NOMO-1 (cell line): ENCODE measurements around the gene EFNA1.
"Not testable (repeated sequence)": the region's sequence is repeated elsewhere in the genome, so short reads cannot be mapped to it uniquely, and the experiment has no call there.

Experiments
- DNase-seq, 2 experiments: peaks; one replicate each; lab custom pipeline; 2025; ENCODE audit not compliant: unreplicated experiment in 2 of 2; lab: John Stamatoyannopoulos, UW

Gene EFNA1

GRCh38 chr1:155141749-155142148, 14.1 kb downstream of the EFNA1 start:
- DNase-seq, result no peak

DNA sequence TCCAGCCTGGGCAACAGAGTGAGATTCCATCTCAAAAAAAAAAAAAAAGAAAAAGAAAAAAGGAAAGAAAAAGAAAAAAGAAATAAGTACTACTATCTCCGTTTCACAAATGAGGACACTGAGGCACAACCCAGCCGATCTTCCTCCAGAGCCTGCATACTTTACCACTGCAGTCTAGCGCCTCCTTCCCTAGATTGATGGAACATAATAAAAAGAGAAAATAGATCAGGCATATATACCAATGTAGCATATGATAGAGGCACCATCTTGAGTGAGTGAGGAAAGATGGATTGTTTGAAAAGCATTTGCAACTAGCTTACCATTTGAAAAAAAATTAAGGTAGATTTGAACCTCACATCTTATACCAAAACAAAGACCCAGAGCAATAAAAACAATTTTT, 17.8 kb downstream of the EFNA1 start:
- DNase-seq, result no peak

GRCh38 chr1:155155996-155156643, 28.4 kb downstream of the EFNA1 start:
- not testable (repeated sequence) for DNase-seq

DNA sequence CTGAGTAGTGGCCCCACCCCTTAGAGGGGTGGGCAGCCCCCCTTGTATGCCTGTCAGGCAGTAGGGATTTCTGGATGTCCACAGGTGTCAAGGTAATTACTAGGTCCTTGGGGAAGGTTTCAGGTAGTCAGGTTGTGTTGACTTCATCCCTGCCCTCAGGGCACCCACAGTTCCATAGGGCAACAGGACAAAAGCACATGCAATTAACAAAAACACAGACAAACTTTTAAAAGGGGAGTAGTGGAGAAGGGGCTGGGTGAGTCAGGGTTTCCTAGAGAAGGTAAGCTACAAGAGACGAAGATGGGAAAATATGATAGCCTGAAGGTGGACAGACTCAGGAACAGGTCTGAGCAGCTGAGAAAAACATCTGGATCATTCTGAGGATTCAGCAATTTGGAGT, 31.3 kb downstream of the EFNA1 start:
- DNase-seq, result no peak

- DNase-seq, result no peak
Measured at GRCh38 chr1:155160128-155160527, 32.5 kb downstream of the EFNA1 start.

- not testable (repeated sequence) for DNase-seq
Measured at GRCh38 chr1:155162631-155163030, 35.0 kb downstream of the EFNA1 start.

DNA sequence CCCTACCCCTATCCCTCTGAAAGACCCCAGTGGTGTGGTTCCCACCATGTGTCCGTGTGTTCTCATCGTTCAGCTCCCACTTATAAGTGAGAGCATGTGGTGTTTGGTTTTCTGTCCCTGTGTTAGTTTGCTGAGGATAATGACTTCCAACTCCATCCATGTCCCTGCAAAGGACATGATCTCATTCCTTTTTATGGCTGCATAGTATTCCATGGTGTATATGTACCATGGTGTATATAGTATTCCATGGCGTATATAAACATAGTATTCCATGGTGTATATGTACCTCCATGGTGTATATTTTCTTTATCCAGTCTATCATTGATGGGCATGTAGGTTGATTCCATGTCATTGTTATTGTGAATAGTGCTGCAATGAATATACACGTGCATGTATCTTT, 36.1 kb downstream of the EFNA1 start:
- DNase-seq, result not testable (repeated sequence)

GRCh38 chr1:155164625-155165024, 36.9 kb downstream of the EFNA1 start:
- not testable (repeated sequence) for DNase-seq

GRCh38 chr1:155166051-155166470, 38.4 kb downstream of the EFNA1 start:
- DNase-seq, result no peak

- DNase-seq, result no peak
Measured at GRCh38 chr1:155166471-155167165, 38.9 kb downstream of the EFNA1 start.

DNA sequence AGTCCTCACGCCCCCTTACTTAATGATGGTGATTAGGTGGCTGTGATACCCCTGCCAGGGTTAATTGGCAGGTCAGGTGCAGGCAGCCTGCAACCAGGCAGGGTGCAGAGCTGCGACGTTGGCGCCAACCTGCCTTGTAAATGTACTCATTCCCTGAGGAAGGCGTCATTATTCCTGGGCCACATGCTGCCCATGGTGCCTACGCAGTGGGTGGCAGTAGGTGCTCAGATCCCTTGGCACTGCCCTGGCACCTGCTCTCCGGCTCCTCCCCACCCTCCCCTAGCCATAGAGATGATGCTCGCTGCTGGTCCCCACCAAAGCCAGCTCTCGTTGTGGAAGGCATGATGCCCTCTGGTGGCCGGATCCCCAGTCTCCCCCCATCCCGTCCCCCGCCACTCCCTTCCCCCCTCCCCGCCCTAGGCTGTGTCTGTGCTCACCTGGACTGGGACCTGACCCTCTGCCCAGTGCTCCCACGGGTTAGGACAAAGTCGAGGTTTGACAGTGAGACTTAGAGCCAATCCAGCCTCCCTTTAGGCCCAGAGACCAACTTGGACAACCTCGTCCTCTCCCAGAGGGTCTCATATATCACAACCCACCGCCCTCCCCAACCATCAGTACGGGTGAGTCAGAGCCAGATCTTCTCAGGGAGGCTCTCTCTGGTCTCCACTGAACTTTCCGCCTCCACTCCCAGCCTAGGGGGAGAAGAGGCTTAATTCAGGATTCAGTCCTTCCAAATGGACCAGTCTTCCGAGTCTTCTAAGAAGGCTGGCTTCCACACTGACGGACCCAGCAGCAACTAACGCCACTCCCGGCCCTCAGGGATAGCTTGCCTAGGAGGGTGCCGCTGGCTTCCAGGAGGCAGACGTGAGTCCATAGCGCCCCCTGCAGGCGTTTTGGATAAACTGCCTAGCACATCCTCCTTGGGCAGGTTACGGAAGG, 39.8 kb downstream of the EFNA1 start:
- peak; percentile 69 to 86 for DNase-seq

GRCh38 chr1:155168105-155168445, 40.4 kb downstream of the EFNA1 start:
- DNase-seq, result not testable (repeated sequence)

- DNase-seq, result no peak
Measured at GRCh38 chr1:155168456-155169210, 41.0 kb downstream of the EFNA1 start.

DNA sequence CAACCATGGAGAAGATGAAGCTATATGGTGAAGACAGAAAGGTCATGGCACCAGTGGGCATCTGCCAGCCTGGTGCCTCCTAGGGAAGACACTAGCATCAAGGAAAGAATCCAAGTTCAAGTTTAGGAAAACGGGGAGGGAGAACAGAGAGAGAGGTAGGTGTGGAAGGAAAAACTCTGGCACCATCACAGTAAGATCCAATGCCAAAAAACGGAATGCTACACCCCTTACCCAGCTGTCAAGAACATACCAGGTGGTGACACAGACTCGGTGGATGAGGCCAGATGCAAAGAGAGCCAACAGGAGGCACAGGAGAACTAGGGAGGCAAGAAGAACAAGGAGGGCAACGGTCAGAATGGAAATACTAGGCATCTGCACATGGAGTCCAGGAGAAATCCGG, 41.9 kb downstream of the EFNA1 start:
- DNase-seq, result no peak

- no peak for DNase-seq
Measured at GRCh38 chr1:155170101-155170785, 42.6 kb downstream of the EFNA1 start.

GRCh38 chr1:155170806-155171205, 43.1 kb downstream of the EFNA1 start:
- no peak for DNase-seq

DNA sequence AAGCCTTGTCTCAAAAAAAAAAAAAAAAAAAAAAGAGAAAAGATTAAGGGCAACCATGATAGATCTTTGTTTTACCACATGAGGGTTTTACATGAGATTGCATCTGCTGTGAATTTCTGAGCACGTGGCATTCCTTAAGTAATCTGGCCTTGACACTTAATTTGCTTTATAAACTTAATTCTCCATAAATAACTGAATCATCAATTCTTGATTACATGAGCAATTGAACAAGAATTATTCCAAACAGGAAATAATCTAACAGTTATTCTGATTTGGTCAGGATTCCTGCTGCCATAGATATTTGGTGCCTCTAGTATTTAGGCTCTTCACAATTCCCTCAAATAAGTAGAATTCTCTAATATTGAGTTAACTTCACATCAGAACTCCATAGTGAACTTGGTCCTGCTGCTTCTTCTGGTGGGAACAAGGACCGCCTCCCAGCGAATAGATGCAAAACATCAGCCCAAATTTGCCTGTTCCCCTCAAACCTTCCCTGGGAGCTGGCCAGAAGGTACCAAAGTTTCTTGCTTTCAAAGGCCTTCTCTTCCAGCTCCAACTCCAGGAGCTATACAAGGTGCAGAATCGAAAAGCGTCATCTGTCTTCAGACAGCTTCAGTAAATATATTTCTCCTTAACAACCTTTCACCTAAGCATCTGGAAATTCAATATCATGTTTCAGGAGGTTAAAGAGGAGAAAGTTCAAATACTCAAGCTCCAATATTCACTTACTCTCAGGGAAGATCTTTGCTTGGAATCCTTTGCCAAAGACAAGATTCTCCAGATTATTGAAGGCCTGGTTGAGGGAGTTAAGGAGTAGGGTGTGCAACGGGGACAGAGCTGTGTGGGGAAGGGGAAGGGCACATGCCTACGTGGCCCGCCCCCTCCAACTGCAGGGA, 44.4 kb downstream of the EFNA1 start:
- no peak for DNase-seq

- peak; percentile 86 to 96 for DNase-seq
Measured at GRCh38 chr1:155172732-155173477, 45.2 kb downstream of the EFNA1 start, which contains the start of gene KRTCAP2. TSS of gene KRTCAP2 (minus strand) at chr1:155173304. CDS start at chr1:155173224, 80 bp downstream.
